ENCODE results near the gene SPACDR. TPM values are rescaled to one million over a fixed set of nuclear protein-coding genes. Genes with fewer than 3 reads are reported as not detected.

Gene SPACDR
- total RNA-seq, 1 donor from 2014 or later, result not detected

DNA sequence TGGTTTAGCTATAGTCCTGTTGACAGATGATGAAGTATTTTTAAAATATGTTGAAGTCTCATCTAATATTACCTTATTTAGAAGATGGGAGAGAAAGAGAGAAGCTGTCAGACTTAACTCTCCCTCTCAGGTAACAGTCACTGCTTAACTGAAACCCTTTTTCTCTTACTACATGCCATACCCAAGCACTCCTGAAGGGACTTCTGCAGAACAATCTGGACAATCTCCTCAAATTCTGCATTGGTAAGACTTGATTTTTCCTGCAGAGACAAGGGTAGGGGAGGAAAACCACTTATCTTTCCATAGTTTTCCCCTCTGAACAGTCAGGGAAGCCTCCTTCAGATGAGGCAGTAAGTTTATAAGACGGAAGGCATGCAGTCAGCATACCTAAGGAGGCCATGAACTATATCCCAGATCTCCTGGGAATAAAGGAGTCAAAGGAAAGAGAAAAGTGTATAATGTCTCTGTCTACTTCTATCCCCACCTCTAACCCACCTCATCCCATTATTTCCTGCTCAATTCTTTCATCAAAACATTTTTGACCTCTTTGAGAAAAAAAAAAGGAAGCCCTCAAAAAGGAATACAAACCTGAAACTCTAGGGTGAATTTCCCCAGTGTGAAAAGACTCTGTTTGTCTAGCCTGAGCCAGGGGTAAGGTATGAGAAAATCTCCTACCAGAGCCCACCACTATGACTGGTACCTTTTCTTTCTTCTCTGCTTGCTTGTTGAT lies 45.0 kb downstream of the SPACDR start:
- H3K27ac ChIP-seq, result no peak overlapping the region
- H3K4me3 Mint-ChIP-seq, result no peak overlapping the region
- H3K4me2 ChIP-seq, result no peak overlapping the region
- H3K9me3 ChIP-seq (ENCODE audit: low read depth), result no peaks in the 10 kb centered on the region
- H3K4me3 ChIP-seq, result no peak overlapping the region
- H3K27me3 Mint-ChIP-seq (ENCODE audit: insufficient read depth, low read depth), result no peaks in the 10 kb centered on the region
- no peak for DNase-seq (ENCODE audit: low spot score)
- no peaks in the 10 kb centered on the region for H3K27me3 ChIP-seq
- H3F3A ChIP-seq (ENCODE audit: low read depth), result no peaks in the 10 kb centered on the region
- no peak overlapping the region for H3K27ac Mint-ChIP-seq
- no peaks in the 10 kb centered on the region for H3K36me3 Mint-ChIP-seq
- no peaks in the 10 kb centered on the region for H3K36me3 ChIP-seq
- H3K9ac ChIP-seq, result no peak overlapping the region
- H2AFZ ChIP-seq (replicated peaks), result no peak overlapping the region
- no peak for TF ChIP-seq EZH2 (IDR thresholded peaks at IDR 0.05)
- no peak for TF ChIP-seq EZH2phosphoT487 (IDR thresholded peaks at IDR 0.05)
- no peak for TF ChIP-seq CTCF (IDR thresholded peaks at IDR 0.05)
- no peaks in the 10 kb centered on the region for H3K4me1 ChIP-seq
- no peaks in the 10 kb centered on the region for H3K79me2 ChIP-seq (ENCODE audit: low read depth)
- H3K4me1 Mint-ChIP-seq, result peaks cover 3% of the 10 kb centered on the region
- H4K20me1 ChIP-seq (ENCODE audit: low read depth), result no peaks in the 10 kb centered on the region
- no peaks in the 10 kb centered on the region for H3K9me3 Mint-ChIP-seq

DNA sequence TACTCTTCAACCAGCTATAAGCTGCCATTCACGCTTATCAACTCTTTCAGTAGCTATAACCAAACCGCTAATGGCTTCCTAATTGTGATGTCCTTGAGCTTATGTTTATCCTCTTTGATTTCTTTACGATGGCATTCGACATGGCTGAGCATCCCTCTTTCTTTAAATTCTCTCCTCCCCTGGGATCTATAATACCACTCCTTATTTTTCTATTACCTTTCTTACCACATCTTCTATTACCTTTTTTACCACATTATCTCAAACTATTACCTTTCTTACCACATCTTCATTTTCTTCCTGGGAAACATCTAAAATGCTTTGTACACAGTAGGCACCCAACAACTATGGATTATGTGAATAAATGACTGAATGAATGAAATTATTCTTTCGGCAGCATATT lies 48.6 kb downstream of the SPACDR start:
- no peak overlapping the region for H3K4me2 ChIP-seq
- no peaks in the 10 kb centered on the region for H3K36me3 ChIP-seq
- Mint-ChIP-seq H3K4me3 (no peak overlapping the region), H3K4me1 (peaks cover 6% of the 10 kb centered on the region), H3K36me3 (no peaks in the 10 kb centered on the region), H3K27me3 (ENCODE audit: insufficient read depth, low read depth) (no peaks in the 10 kb centered on the region), H3K9me3 (no peaks in the 10 kb centered on the region), H3K27ac (no peak overlapping the region)
- no peaks in the 10 kb centered on the region for H3K79me2 ChIP-seq (ENCODE audit: low read depth)
- H3K9me3 ChIP-seq (ENCODE audit: low read depth), result no peaks in the 10 kb centered on the region
- no peak overlapping the region for H3K4me3 ChIP-seq
- H3K27me3 ChIP-seq, result peaks cover 10% of the 10 kb centered on the region
- H3K9ac ChIP-seq, result no peak overlapping the region
- DNase-seq (ENCODE audit: low spot score), result no peak
- H2AFZ ChIP-seq (replicated peaks), result no peak overlapping the region
- H3K4me1 ChIP-seq, result no peaks in the 10 kb centered on the region
- no peaks in the 10 kb centered on the region for H4K20me1 ChIP-seq (ENCODE audit: low read depth)
- H3K27ac ChIP-seq, result no peak overlapping the region
- peaks cover 3% of the 10 kb centered on the region for H3F3A ChIP-seq (ENCODE audit: low read depth)
- TF ChIP-seq EZH2 (IDR thresholded peaks at IDR 0.05) (no peak), CTCF (IDR thresholded peaks at IDR 0.05) (no peak), EZH2phosphoT487 (IDR thresholded peaks at IDR 0.05) (no peak)

GRCh38 chr7:100413889-100414288 lies 50.2 kb downstream of the SPACDR start:
- H3K27ac ChIP-seq, result no peak overlapping the region
- H3F3A ChIP-seq (ENCODE audit: low read depth), result peaks cover 3% of the 10 kb centered on the region
- DNase-seq (ENCODE audit: low spot score), result no peak
- no peak overlapping the region for H3K9ac ChIP-seq
- peaks cover 24% of the 10 kb centered on the region for H3K27me3 ChIP-seq
- no peak overlapping the region for H3K4me3 ChIP-seq
- H3K27me3 Mint-ChIP-seq (ENCODE audit: insufficient read depth, low read depth), result no peaks in the 10 kb centered on the region
- H3K9me3 ChIP-seq (ENCODE audit: low read depth), result no peaks in the 10 kb centered on the region
- no peaks in the 10 kb centered on the region for H3K36me3 Mint-ChIP-seq
- H3K4me3 Mint-ChIP-seq, result no peak overlapping the region
- H3K36me3 ChIP-seq, result no peaks in the 10 kb centered on the region
- H3K9me3 Mint-ChIP-seq, result no peaks in the 10 kb centered on the region
- TF ChIP-seq EZH2 (IDR thresholded peaks at IDR 0.05) (no peak), EZH2phosphoT487 (IDR thresholded peaks at IDR 0.05) (no peak), CTCF (IDR thresholded peaks at IDR 0.05) (no peak)
- no peaks in the 10 kb centered on the region for H4K20me1 ChIP-seq (ENCODE audit: low read depth)
- H3K79me2 ChIP-seq (ENCODE audit: low read depth), result no peaks in the 10 kb centered on the region
- H2AFZ ChIP-seq (replicated peaks), result no peak overlapping the region
- no peaks in the 10 kb centered on the region for H3K4me1 ChIP-seq
- peaks cover 3% of the 10 kb centered on the region for H3K4me1 Mint-ChIP-seq
- H3K4me2 ChIP-seq, result no peak overlapping the region
- no peak overlapping the region for H3K27ac Mint-ChIP-seq

All from neural progenitor cell (in vitro differentiated cells).